Measurements from ENCODE around the gene CXCL12. TPM values are rescaled to one million over a fixed set of nuclear protein-coding genes. Genes with fewer than 3 reads are reported as not detected.

CXCL12 gene
- total RNA-seq, 1 experiment from 2014 or later = 0.47 TPM

GRCh38 chr10:44357023-44357540 lies 27.8 kb downstream of the CXCL12 start:
- Histone ChIP-seq H3K27ac (ENCODE audit: low read depth, low read length) (no peak overlapping the region), H3K4me2 (ENCODE audit: low read length) (no peak overlapping the region), H3K4me3 (replicated peaks in 1 of 2; ENCODE audit: low read depth in 1 of 2, low read length in 2 of 2) (no peak overlapping the region), H3K27me3 (ENCODE audit: insufficient read depth, low read length) (peaks cover 33% of the 10 kb centered on the region), H2AFZ (ENCODE audit: low read depth, low read length, poor library complexity, severe bottlenecking) (no peak overlapping the region), H3K79me2 (ENCODE audit: insufficient read depth, low read length) (no peaks in the 10 kb centered on the region), H4K20me1 (ENCODE audit: insufficient read depth) (no peaks in the 10 kb centered on the region), H3K4me1 (ENCODE audit: control insufficient read depth in 1 of 2, insufficient read depth in 2 of 2, low read length in 2 of 2) (no peaks in the 10 kb centered on the region), H3K9me3 (ENCODE audit: control insufficient read depth in 1 of 2, insufficient read depth in 1 of 2, low read depth in 1 of 2, low read length in 2 of 2) (no peaks in the 10 kb centered on the region), H3K36me3 (ENCODE audit: control insufficient read depth in 1 of 2, insufficient read depth in 2 of 2, low read length in 2 of 2) (no peaks in the 10 kb centered on the region), H3K9ac (ENCODE audit: low read length) (no peak overlapping the region), H3K9me2 (ENCODE audit: insufficient read depth) (no peaks in the 10 kb centered on the region)
- ChIA-PET POLR2A (no interaction called here), RAD21 (ENCODE audit: low non-redundant PET in 1 of 2, low total read pairs in 2 of 2, uncharacterized antibody in 2 of 2, unreplicated experiment in 2 of 2) (no interaction called here), CTCF (no interaction called here)
- no peak for DNase-seq (ENCODE audit: low read depth, low spot score)
- TF ChIP-seq ZNF274 (IDR thresholded peaks at IDR 0.05; ENCODE audit: low read depth, low read length) (no peak), RAD21 (IDR thresholded peaks at IDR 0.05; ENCODE audit: low read depth) (no peak), POLR2A (IDR thresholded peaks at IDR 0.05; ENCODE audit: borderline replicate concordance, extremely low read depth, insufficient read depth, insufficient read length) (no peak), CTCF (IDR thresholded peaks at IDR 0.05 in 2 of 3, conservative IDR thresholded peaks at IDR 0.05 in 1 of 3; ENCODE audit: borderline replicate concordance in 1 of 3, insufficient read depth in 1 of 3, low read depth in 2 of 3, low read length in 2 of 3) (no peak)
- TF ChIP-seq, protein P1, sequence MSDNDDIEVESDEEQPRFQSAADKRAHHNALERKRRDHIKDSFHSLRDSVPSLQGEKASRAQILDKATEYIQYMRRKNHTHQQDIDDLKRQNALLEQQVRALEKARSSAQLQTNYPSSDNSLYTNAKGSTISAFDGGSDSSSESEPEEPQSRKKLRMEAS (IDR thresholded peaks at IDR 0.05) = no peak
- intact Hi-C loops (cut with micrococcal nuclease) = no loop called here
- BruUV-seq (replicated peaks) = no TSS peak
- ATAC-seq = no peak

DNA sequence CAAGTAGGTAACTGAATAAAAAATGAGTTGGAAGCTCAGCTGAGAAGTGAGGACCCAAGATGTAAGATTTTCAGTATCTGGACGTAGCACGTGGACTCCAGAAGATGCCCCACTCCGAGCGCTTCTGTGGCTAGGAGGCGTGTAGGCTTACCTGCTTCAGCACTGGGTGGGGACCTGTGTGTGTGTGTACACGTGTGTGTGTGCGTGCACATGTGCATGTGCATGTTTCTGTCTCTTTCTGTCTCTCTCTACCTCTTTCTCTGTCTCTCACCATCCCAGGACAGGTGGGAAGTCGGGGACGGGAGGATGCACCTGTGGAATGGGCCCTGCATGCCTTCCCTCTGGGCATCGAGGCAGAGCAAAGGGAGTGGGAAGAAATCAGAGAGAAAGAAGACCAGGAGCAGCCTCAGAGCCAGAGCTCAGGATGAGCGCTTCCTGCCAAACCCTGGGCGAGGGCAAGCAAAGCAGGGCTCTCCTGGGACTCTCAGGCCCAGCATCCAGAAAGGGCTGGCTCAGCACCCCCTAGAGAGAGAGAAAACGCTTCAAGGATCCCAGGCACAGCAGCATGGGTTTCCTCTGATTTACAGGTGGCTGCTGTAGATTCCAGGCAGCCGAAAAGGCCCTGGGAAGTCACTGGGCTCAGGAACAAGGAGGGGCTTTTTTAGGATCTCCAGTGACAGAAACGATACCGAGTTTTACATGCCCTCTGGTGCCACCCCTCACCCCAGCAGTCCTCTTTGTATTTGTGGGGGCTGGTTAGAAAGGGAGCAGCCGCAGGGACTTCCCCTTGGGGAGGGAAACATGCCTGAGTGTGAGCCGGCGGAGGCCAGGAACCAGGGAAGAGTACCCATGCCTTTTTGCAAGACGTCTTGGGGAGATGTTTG lies 28.5 kb downstream of the CXCL12 start:
- H3K9me3 ChIP-seq (ENCODE audit: control insufficient read depth in 1 of 2, insufficient read depth in 1 of 2, low read depth in 1 of 2, low read length in 2 of 2) = no peaks in the 10 kb centered on the region
- RAD21 ChIA-PET (ENCODE audit: low non-redundant PET in 1 of 2, low total read pairs in 2 of 2, uncharacterized antibody in 2 of 2, unreplicated experiment in 2 of 2) = no interaction called here
- no peak overlapping the region for H3K27ac ChIP-seq (ENCODE audit: low read depth, low read length)
- no peak for DNase-seq (ENCODE audit: low read depth, low spot score)
- intact Hi-C loops (cut with micrococcal nuclease) = no loop called here
- no TSS peak for BruUV-seq (replicated peaks)
- no peaks in the 10 kb centered on the region for H3K9me2 ChIP-seq (ENCODE audit: insufficient read depth)
- no peaks in the 10 kb centered on the region for H3K79me2 ChIP-seq (ENCODE audit: insufficient read depth, low read length)
- TF ChIP-seq RAD21 (IDR thresholded peaks at IDR 0.05; ENCODE audit: low read depth) = no peak
- TF ChIP-seq ZFX (IDR thresholded peaks at IDR 0.05) = no peak
- TF ChIP-seq EZH2phosphoT487 (IDR thresholded peaks at IDR 0.05; ENCODE audit: borderline replicate concordance) = no peak
- TF ChIP-seq YY1 (IDR thresholded peaks at IDR 0.05; ENCODE audit: extremely low read depth, insufficient replicate concordance, low read depth, low read length) = no peak
- TF ChIP-seq, protein P1 (IDR thresholded peaks at IDR 0.05) = no peak
- TF ChIP-seq SP1 (IDR thresholded peaks at IDR 0.05; ENCODE audit: low read depth) = no peak
- TF ChIP-seq, protein P2, sequence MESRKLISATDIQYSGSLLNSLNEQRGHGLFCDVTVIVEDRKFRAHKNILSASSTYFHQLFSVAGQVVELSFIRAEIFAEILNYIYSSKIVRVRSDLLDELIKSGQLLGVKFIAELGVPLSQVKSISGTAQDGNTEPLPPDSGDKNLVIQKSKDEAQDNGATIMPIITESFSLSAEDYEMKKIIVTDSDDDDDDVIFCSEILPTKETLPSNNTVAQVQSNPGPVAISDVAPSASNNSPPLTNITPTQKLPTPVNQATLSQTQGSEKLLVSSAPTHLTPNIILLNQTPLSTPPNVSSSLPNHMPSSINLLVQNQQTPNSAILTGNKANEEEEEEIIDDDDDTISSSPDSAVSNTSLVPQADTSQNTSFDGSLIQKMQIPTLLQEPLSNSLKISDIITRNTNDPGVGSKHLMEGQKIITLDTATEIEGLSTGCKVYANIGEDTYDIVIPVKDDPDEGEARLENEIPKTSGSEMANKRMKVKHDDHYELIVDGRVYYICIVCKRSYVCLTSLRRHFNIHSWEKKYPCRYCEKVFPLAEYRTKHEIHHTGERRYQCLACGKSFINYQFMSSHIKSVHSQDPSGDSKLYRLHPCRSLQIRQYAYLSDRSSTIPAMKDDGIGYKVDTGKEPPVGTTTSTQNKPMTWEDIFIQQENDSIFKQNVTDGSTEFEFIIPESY (IDR thresholded peaks at IDR 0.05; ENCODE audit: extremely low read depth, insufficient replicate concordance, low read length) = no peak
- TF ChIP-seq POLR2A (IDR thresholded peaks at IDR 0.05; ENCODE audit: borderline replicate concordance, extremely low read depth, insufficient read depth, insufficient read length) = no peak
- TF ChIP-seq EGR1 (IDR thresholded peaks at IDR 0.05; ENCODE audit: low read depth) = no peak
- TF ChIP-seq ZNF274 (IDR thresholded peaks at IDR 0.05; ENCODE audit: low read depth, low read length) = no peak
- no peak for TF ChIP-seq TCF7L2 (IDR thresholded peaks at IDR 0.05; ENCODE audit: borderline replicate concordance, extremely low read depth, insufficient read depth, insufficient read length)
- no peaks in the 10 kb centered on the region for H3K36me3 ChIP-seq (ENCODE audit: control insufficient read depth in 1 of 2, insufficient read depth in 2 of 2, low read length in 2 of 2)
- H2AFZ ChIP-seq (ENCODE audit: low read depth, low read length, poor library complexity, severe bottlenecking) = no peak overlapping the region
- H3K4me3 ChIP-seq (replicated peaks in 1 of 2; ENCODE audit: low read depth in 1 of 2, low read length in 2 of 2) = no peak overlapping the region
- POLR2A ChIA-PET = no interaction called here
- CTCF ChIA-PET = no interaction called here
- no peak overlapping the region for H3K4me2 ChIP-seq (ENCODE audit: low read length)
- H4K20me1 ChIP-seq (ENCODE audit: insufficient read depth) = no peaks in the 10 kb centered on the region
- no peaks in the 10 kb centered on the region for H3K4me1 ChIP-seq (ENCODE audit: control insufficient read depth in 1 of 2, insufficient read depth in 2 of 2, low read length in 2 of 2)
- no peak for ATAC-seq
- H3K9ac ChIP-seq (ENCODE audit: low read length) = no peak overlapping the region
- peaks cover 33% of the 10 kb centered on the region for H3K27me3 ChIP-seq (ENCODE audit: insufficient read depth, low read length)
